Measurements from ENCODE around the gene APBA1. TPM values are rescaled to one million over a fixed set of nuclear protein-coding genes. Genes with fewer than 3 reads are reported as not detected.

The APBA1 gene
- total RNA-seq, 3 donors from 2014 or later = 10.1 to 14.4 (median 12.7) TPM

DNA sequence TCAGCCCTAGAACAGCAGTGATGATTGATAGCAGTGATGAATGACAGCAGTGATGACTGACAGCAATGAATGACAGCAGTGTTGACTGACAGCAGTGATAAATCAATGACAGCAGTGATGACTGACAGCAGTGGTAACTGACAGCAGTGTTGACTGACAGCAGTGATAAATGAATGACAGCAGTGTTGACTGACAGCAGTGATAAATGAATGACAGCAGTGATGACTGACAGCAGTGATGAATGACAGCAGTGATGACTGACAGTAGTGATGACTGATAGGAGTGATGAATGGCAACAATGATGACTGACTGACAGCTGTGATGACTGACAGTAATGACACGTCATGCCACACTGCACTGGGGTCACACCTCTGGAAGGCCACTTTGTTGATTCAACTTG is 240.4 kb downstream of the APBA1 start:
- TF ChIP-seq, protein P1, sequence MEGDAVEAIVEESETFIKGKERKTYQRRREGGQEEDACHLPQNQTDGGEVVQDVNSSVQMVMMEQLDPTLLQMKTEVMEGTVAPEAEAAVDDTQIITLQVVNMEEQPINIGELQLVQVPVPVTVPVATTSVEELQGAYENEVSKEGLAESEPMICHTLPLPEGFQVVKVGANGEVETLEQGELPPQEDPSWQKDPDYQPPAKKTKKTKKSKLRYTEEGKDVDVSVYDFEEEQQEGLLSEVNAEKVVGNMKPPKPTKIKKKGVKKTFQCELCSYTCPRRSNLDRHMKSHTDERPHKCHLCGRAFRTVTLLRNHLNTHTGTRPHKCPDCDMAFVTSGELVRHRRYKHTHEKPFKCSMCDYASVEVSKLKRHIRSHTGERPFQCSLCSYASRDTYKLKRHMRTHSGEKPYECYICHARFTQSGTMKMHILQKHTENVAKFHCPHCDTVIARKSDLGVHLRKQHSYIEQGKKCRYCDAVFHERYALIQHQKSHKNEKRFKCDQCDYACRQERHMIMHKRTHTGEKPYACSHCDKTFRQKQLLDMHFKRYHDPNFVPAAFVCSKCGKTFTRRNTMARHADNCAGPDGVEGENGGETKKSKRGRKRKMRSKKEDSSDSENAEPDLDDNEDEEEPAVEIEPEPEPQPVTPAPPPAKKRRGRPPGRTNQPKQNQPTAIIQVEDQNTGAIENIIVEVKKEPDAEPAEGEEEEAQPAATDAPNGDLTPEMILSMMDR (IDR thresholded peaks at IDR 0.05) = no peak
- no peak overlapping the region for H3K4me3 ChIP-seq
- DNase-seq = no peak
- ATAC-seq = no peak
- no peaks in the 10 kb centered on the region for H3K9me3 ChIP-seq
- H3K36me3 ChIP-seq (ENCODE audit: low read depth) = no peaks in the 10 kb centered on the region
- intact Hi-C loops (cut with DNase I, micrococcal nuclease) = no loop called here
- H3K4me1 ChIP-seq (ENCODE audit: low read depth) = no peaks in the 10 kb centered on the region

- intact Hi-C loops (cut with DNase I, micrococcal nuclease) = no loop called here
Observed at GRCh38 chr9:69431203-69431602, 241.0 kb downstream of the APBA1 start.

GRCh38 chr9:69430206-69430605 is 242.0 kb downstream of the APBA1 start:
- intact Hi-C loops (cut with DNase I, micrococcal nuclease) = no loop called here
- DNase-seq = no peak
- no peaks in the 10 kb centered on the region for H3K9me3 ChIP-seq
- no peak overlapping the region for H3K4me3 ChIP-seq
- ATAC-seq = no peak
- H3K36me3 ChIP-seq (ENCODE audit: low read depth) = no peaks in the 10 kb centered on the region
- TF ChIP-seq, protein P1 (IDR thresholded peaks at IDR 0.05) = no peak
- H3K4me1 ChIP-seq (ENCODE audit: low read depth) = no peaks in the 10 kb centered on the region

More at GRCh38 chr9:69431203-69431602, 241.0 kb downstream of the APBA1 start:
- H3K36me3 ChIP-seq (ENCODE audit: low read depth) = no peaks in the 10 kb centered on the region
- H3K4me3 ChIP-seq = no peak overlapping the region
- H3K9me3 ChIP-seq = no peaks in the 10 kb centered on the region
- TF ChIP-seq, protein P1 (IDR thresholded peaks at IDR 0.05) = no peak
- DNase-seq (no peak), ATAC-seq (no peak)
- H3K4me1 ChIP-seq (ENCODE audit: low read depth) = no peaks in the 10 kb centered on the region

GRCh38 chr9:69429281-69429680 is 242.9 kb downstream of the APBA1 start:
- ATAC-seq = no peak
- intact Hi-C loops (cut with DNase I, micrococcal nuclease) = no loop called here
- no peak for DNase-seq
- Histone ChIP-seq H3K4me1 (ENCODE audit: low read depth) (no peaks in the 10 kb centered on the region), H3K36me3 (ENCODE audit: low read depth) (no peaks in the 10 kb centered on the region), H3K4me3 (no peak overlapping the region), H3K9me3 (no peaks in the 10 kb centered on the region)
- TF ChIP-seq, protein P1 (IDR thresholded peaks at IDR 0.05) = no peak

GRCh38 chr9:69428017-69428785 is 244.0 kb downstream of the APBA1 start:
- TF ChIP-seq, protein P1 (IDR thresholded peaks at IDR 0.05) = no peak
- no peak for ATAC-seq
- H3K36me3 ChIP-seq (ENCODE audit: low read depth) = no peaks in the 10 kb centered on the region
- no peaks in the 10 kb centered on the region for H3K9me3 ChIP-seq
- intact Hi-C loops (cut with DNase I, micrococcal nuclease) = no loop called here
- no peaks in the 10 kb centered on the region for H3K4me1 ChIP-seq (ENCODE audit: low read depth)
- no peak overlapping the region for H3K4me3 ChIP-seq
- DNase-seq = no peak

All from mucosa of descending colon (tissue), 3 donors.